WI38 (cell line): ENCODE data around the gene CFAP100.

Experiments
- H3K4me3 ChIP-seq: 2 replicates; pipeline ENCODE4 v1.5.1; 2011; ENCODE audit warnings: low read depth, mild to moderate bottlenecking, control low read depth, low read length
- CTCF ChIP-seq: IDR thresholded peaks from 2 replicates; pipeline ENCODE4 v1.5.1; 2012; ENCODE audit warnings: low read depth, mild to moderate bottlenecking, control low read depth, low read length

The CFAP100 gene

GRCh38 chr3:126414961-126415660 is 20.4 kb downstream of the CFAP100 start:
- no peak for TF ChIP-seq CTCF
- no peak overlapping the region for H3K4me3 ChIP-seq

- TF ChIP-seq CTCF: no peak
- no peak overlapping the region for H3K4me3 ChIP-seq
Measured at GRCh38 chr3:126415661-126416591, 21.2 kb downstream of the CFAP100 start.

- H3K4me3 ChIP-seq: no peak overlapping the region
- TF ChIP-seq CTCF: no peak
Measured at GRCh38 chr3:126416943-126417342, 22.2 kb downstream of the CFAP100 start.

- TF ChIP-seq CTCF: no peak
- H3K4me3 ChIP-seq: no peak overlapping the region
Measured at GRCh38 chr3:126417515-126417914, 22.8 kb downstream of the CFAP100 start.

- no peak for TF ChIP-seq CTCF
- no peak overlapping the region for H3K4me3 ChIP-seq
Measured at GRCh38 chr3:126417981-126418530, 23.3 kb downstream of the CFAP100 start.

- no peak overlapping the region for H3K4me3 ChIP-seq
- no peak for TF ChIP-seq CTCF
Measured at GRCh38 chr3:126418661-126419131, 24.0 kb downstream of the CFAP100 start.

GRCh38 chr3:126419151-126419703 is 24.5 kb downstream of the CFAP100 start:
- H3K4me3 ChIP-seq: no peak overlapping the region
- no peak for TF ChIP-seq CTCF
